ENCODE results near the gene TAS2R39. TPM values are rescaled to one million over a fixed set of nuclear protein-coding genes. Genes with fewer than 3 reads are reported as not detected.
"Not testable (repeated sequence)": the region's sequence is repeated elsewhere in the genome, so short reads cannot be mapped to it uniquely, and the experiment has no call there.

Gene TAS2R39
- total and polyA plus RNA-seq, 4 donors: not detected

- WGBS: 94% methylated on average over 3 of the region's 3 CpGs
- not testable (repeated sequence) for DNase-seq (ENCODE audit: low spot score); H3K27ac ChIP-seq (ENCODE audit: low read depth in 1 of 2, low read length in 2 of 2); H3K27me3 ChIP-seq (ENCODE audit: control insufficient read depth in 4 of 4, insufficient read depth in 4 of 4, low read length in 3 of 4); H3K4me3 ChIP-seq (ENCODE audit: low read depth in 1 of 3, low read length in 3 of 3); H3K9ac ChIP-seq (ENCODE audit: low read depth in 1 of 2, low read length in 2 of 2); H3K36me3 ChIP-seq (ENCODE audit: control insufficient read depth in 4 of 4, insufficient read depth in 3 of 4, low read depth in 1 of 4, low read length in 3 of 4); H3K4me1 ChIP-seq (ENCODE audit: control insufficient read depth in 4 of 4, insufficient read depth in 4 of 4, low read length in 3 of 4); H3K9me3 ChIP-seq (ENCODE audit: control insufficient read depth in 4 of 4, low read length in 3 of 4)
Observed at GRCh38 chr7:143158617-143159016, 24.6 kb upstream of the TAS2R39 start.

- no peaks in the 10 kb centered on the region for H3K36me3 ChIP-seq (ENCODE audit: control insufficient read depth in 4 of 4, insufficient read depth in 3 of 4, low read depth in 1 of 4, low read length in 3 of 4)
- no peaks in the 10 kb centered on the region for H3K9me3 ChIP-seq (ENCODE audit: control insufficient read depth in 4 of 4, low read length in 3 of 4)
- no peak overlapping the region for H3K4me3 ChIP-seq (ENCODE audit: low read depth in 1 of 3, low read length in 3 of 3)
- no peak for TF ChIP-seq FOXA1 (IDR thresholded peaks at IDR 0.05)
- TF ChIP-seq CTCF (IDR thresholded peaks at IDR 0.05; ENCODE audit: low read depth, low read length, missing input control): no peak
- no peak for TF ChIP-seq ATF3 (IDR thresholded peaks at IDR 0.05)
- TF ChIP-seq HNF4G (IDR thresholded peaks at IDR 0.05): no peak
- no peak for TF ChIP-seq SP1 (IDR thresholded peaks at IDR 0.05)
- TF ChIP-seq TAF1 (conservative IDR thresholded peaks at IDR 0.05): no peak
- H3K27ac ChIP-seq (ENCODE audit: low read depth in 1 of 2, low read length in 2 of 2): no peak overlapping the region
- no peak for DNase-seq (ENCODE audit: low spot score)
- H3K27me3 ChIP-seq (ENCODE audit: control insufficient read depth in 4 of 4, insufficient read depth in 4 of 4, low read length in 3 of 4): no peaks in the 10 kb centered on the region
- no peak overlapping the region for H3K9ac ChIP-seq (ENCODE audit: low read depth in 1 of 2, low read length in 2 of 2)
- peaks cover 0 to 8% (median 6%) of the 10 kb centered on the region in 4 donors for H3K4me1 ChIP-seq (ENCODE audit: control insufficient read depth in 4 of 4, insufficient read depth in 4 of 4, low read length in 3 of 4)
Observed at GRCh38 chr7:143171697-143172096, 11.5 kb upstream of the TAS2R39 start.

GRCh38 chr7:143172354-143172753 lies 10.9 kb upstream of the TAS2R39 start:
- H3K4me3 ChIP-seq (ENCODE audit: low read depth in 1 of 3, low read length in 3 of 3): peak overlapping the region in 1 of 3 donors; percentile 37
- 18% methylated on average over 4 of the region's 4 CpGs for WGBS
- H3K27ac ChIP-seq (ENCODE audit: low read depth in 1 of 2, low read length in 2 of 2): no peak overlapping the region
- H3K4me1 ChIP-seq (ENCODE audit: control insufficient read depth in 4 of 4, insufficient read depth in 4 of 4, low read length in 3 of 4): peaks cover 0 to 8% (median 6%) of the 10 kb centered on the region in 4 donors
- H3K27me3 ChIP-seq (ENCODE audit: control insufficient read depth in 4 of 4, insufficient read depth in 4 of 4, low read length in 3 of 4): no peaks in the 10 kb centered on the region
- TF ChIP-seq FOXA1 (IDR thresholded peaks at IDR 0.05) (peak; percentile 38), EGR1 (IDR thresholded peaks at IDR 0.05; ENCODE audit: low read depth in 2 of 2) (no peak), HNF4G (IDR thresholded peaks at IDR 0.05) (no peak), RAD21 (IDR thresholded peaks at IDR 0.05) (peak; percentile 37 to 52), YY1 (IDR thresholded peaks at IDR 0.05) (peak; percentile 52), MAX (IDR thresholded peaks at IDR 0.05) (no peak), RXRA (IDR thresholded peaks at IDR 0.05) (peak; percentile 17 to 32), FOXA2 (IDR thresholded peaks at IDR 0.05) (peak; percentile 74), JUND (IDR thresholded peaks at IDR 0.05) (no peak), REST (IDR thresholded peaks at IDR 0.05) (no peak), CTCF (IDR thresholded peaks at IDR 0.05; ENCODE audit: low read depth, low read length, missing input control) (no peak), GABPA (IDR thresholded peaks at IDR 0.05 in 1 of 2, conservative IDR thresholded peaks at IDR 0.05 in 1 of 2) (no peak), HNF4A (conservative IDR thresholded peaks at IDR 0.05) (peak; percentile 12 to 19)
- TF ChIP-seq, protein P1, sequence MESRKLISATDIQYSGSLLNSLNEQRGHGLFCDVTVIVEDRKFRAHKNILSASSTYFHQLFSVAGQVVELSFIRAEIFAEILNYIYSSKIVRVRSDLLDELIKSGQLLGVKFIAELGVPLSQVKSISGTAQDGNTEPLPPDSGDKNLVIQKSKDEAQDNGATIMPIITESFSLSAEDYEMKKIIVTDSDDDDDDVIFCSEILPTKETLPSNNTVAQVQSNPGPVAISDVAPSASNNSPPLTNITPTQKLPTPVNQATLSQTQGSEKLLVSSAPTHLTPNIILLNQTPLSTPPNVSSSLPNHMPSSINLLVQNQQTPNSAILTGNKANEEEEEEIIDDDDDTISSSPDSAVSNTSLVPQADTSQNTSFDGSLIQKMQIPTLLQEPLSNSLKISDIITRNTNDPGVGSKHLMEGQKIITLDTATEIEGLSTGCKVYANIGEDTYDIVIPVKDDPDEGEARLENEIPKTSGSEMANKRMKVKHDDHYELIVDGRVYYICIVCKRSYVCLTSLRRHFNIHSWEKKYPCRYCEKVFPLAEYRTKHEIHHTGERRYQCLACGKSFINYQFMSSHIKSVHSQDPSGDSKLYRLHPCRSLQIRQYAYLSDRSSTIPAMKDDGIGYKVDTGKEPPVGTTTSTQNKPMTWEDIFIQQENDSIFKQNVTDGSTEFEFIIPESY (IDR thresholded peaks at IDR 0.05): no peak
- no peaks in the 10 kb centered on the region for H3K36me3 ChIP-seq (ENCODE audit: control insufficient read depth in 4 of 4, insufficient read depth in 3 of 4, low read depth in 1 of 4, low read length in 3 of 4)
- H3K9ac ChIP-seq (ENCODE audit: low read depth in 1 of 2, low read length in 2 of 2): no peak overlapping the region
- no peaks in the 10 kb centered on the region for H3K9me3 ChIP-seq (ENCODE audit: control insufficient read depth in 4 of 4, low read length in 3 of 4)
- no peak for DNase-seq (ENCODE audit: low spot score)
